Naive thymus-derived CD4-positive, alpha-beta T cell (primary cell): Measurements from ENCODE around the gene NUMA1. TPM values are rescaled to one million over a fixed set of nuclear protein-coding genes. Genes with fewer than 3 reads are reported as not detected.
A peak's percentile ranks its signal among the peaks of the same experiment; 100 is the strongest.

Experiments used
- ATAC-seq: fragments of 150-1000 bp; cut with Tn5 transposase; 2 replicates; pipeline ENCODE4 v1.10.0; 2021; ENCODE audit warnings: mild to moderate bottlenecking, moderate library complexity
- CTCF ChIA-PET: fragments of 350-600 bp; sonication (Branson Sonifier 250); formaldehyde crosslinking; loops from one replicate; lab custom pipeline; 2021; ENCODE audit warnings: antibody characterized with exemption; lab: Charles Lee
- POLR2A ChIA-PET: fragments of 350-600 bp; sonication (Branson Sonifier 250); formaldehyde crosslinking; loops from one replicate; lab custom pipeline; 2021; ENCODE audit warnings: antibody characterized with exemption, inconsistent platforms; lab: Charles Lee
- DNase-seq, 9 donors: peaks; one replicate each; pipeline versions ENCODE4 v3.0.0 to v3.0.0-alpha.2; 2020 to 2022; ENCODE audit warnings: mixed read lengths in 1 of 9
- H3K27ac ChIP-seq: one replicate; pipeline ENCODE4 v1.7.0; 2013; ENCODE audit warnings: mild to moderate bottlenecking, low read depth, low read length, moderate library complexity
- H3K27me3 ChIP-seq, 2 donors: one replicate each; pipeline ENCODE4 v1.7.0; 2013; ENCODE audit warnings: low read length in 2 of 2, mild to moderate bottlenecking in 2 of 2, moderate library complexity in 2 of 2; ENCODE audit not compliant: control insufficient read depth in 2 of 2, insufficient read depth in 2 of 2
- H3K36me3 ChIP-seq, 3 experiments: 1 replicate in 2 of 3; 2 replicates in 1 of 3; pipeline ENCODE4 v1.7.0; 2013; ENCODE audit warnings: low read length in 3 of 3, mild to moderate bottlenecking in 3 of 3, moderate library complexity in 1 of 3; ENCODE audit not compliant: insufficient read depth in 3 of 3, control insufficient read depth in 2 of 3
- H3K4me1 ChIP-seq, 2 donors: one replicate each; pipeline ENCODE4 v1.7.0; 2013; ENCODE audit warnings: low read length in 2 of 2, mild to moderate bottlenecking in 2 of 2, moderate library complexity in 1 of 2; ENCODE audit not compliant: control insufficient read depth in 2 of 2, insufficient read depth in 2 of 2
- H3K4me3 ChIP-seq: 2 replicates; pipeline ENCODE4 v1.7.0; 2013; ENCODE audit warnings: mild to moderate bottlenecking, low read length
- H3K9me3 ChIP-seq, 3 experiments: 1 replicate in 2 of 3; 2 replicates in 1 of 3; pipeline ENCODE4 v1.7.0; 2013; ENCODE audit warnings: low read length in 3 of 3; ENCODE audit not compliant: control insufficient read depth in 2 of 3
- H3K27ac Mint-ChIP-seq, 9 donors: one replicate each; pipeline ENCODE4 v1.8.0; 2020 to 2022; ENCODE audit warnings: mixed read lengths in 9 of 9, mild to moderate bottlenecking in 8 of 9, moderate library complexity in 5 of 9, inconsistent platforms in 2 of 9
- H3K27me3 Mint-ChIP-seq, 5 donors: one replicate each; pipeline ENCODE4 v1.8.0; 2021 to 2022; ENCODE audit warnings: mixed read lengths in 5 of 5, mild to moderate bottlenecking in 1 of 5
- H3K36me3 Mint-ChIP-seq, 5 donors: one replicate each; pipeline ENCODE4 v1.8.0; 2020 to 2022; ENCODE audit warnings: mixed read lengths in 5 of 5, mild to moderate bottlenecking in 3 of 5, inconsistent platforms in 1 of 5
- H3K4me1 Mint-ChIP-seq, 7 donors: one replicate each; pipeline ENCODE4 v1.8.0; 2020 to 2022; ENCODE audit warnings: mixed read lengths in 7 of 7, mild to moderate bottlenecking in 3 of 7, inconsistent platforms in 1 of 7
- H3K4me3 Mint-ChIP-seq, 10 donors: one replicate each; pipeline ENCODE4 v1.8.0; 2020 to 2022; ENCODE audit warnings: mild to moderate bottlenecking in 10 of 10, mixed read lengths in 10 of 10, moderate library complexity in 6 of 10, inconsistent platforms in 2 of 10
- H3K9me3 Mint-ChIP-seq, 11 donors: one replicate each; pipeline ENCODE4 v1.8.0; 2020 to 2022; ENCODE audit warnings: mixed read lengths in 11 of 11, mild to moderate bottlenecking in 4 of 11, inconsistent platforms in 1 of 11, moderate library complexity in 1 of 11
- intact Hi-C, 2 donors: fragments of 100-400 bp; cut with micrococcal nuclease; formaldehyde crosslinking; loops; one replicate each; pipeline ENCODE4 v1.15.1; 2023
- polyA plus RNA-seq, 2 donors: library from polyadenylated mRNA; unstranded; fragments of 300-500 nt; fragmentation: Illumina TruSeq; gene quantifications; one replicate each; pipeline ENCODE4 v1.2.3, GENCODE V29; 2021
- total RNA-seq, 6 experiments: library from RNA in 5 of 6; stranded (reverse) in 5 of 6; gene quantifications; 1 replicate in 5 of 6; 2 replicates in 1 of 6; pipeline ENCODE4 v1.2.3 and lab custom pipeline; 2021 to 2026

The NUMA1 gene
- total and polyA plus RNA-seq, 7 experiments from 2014 or later = 27.1 to 453 (median 226) TPM

- H3K4me1 Mint-ChIP-seq = peaks cover 18 to 47% (median 39%) of the 10 kb centered on the region in 7 donors
- DNase-seq (no peak), ATAC-seq (no peak)
- H3K27ac ChIP-seq = peak overlapping the region; percentile 6
- H3K4me3 Mint-ChIP-seq = no peak overlapping the region
- intact Hi-C loops = loop anchor here (2.0 kb wide), 3 partner anchors 17 to 407 kb away; partner anchors contain the start of genes LRRC51 (in 2 of the 2) and NUMA1 (in 2 of the 2)
- H3K4me3 ChIP-seq = no peak overlapping the region
- POLR2A ChIA-PET = interaction anchor here (0.7 to 15.5 kb wide), 5 partner anchors 16 to 564 kb away, joined by 3 to 190 read pairs (median 7); no protein-coding TSS in a partner anchor
- peaks cover 13 to 50% (median 21%) of the 10 kb centered on the region in 5 donors for H3K36me3 Mint-ChIP-seq
- peaks cover 44 to 84% (median 49%) of the 10 kb centered on the region in 3 experiments for H3K36me3 ChIP-seq
- no peaks in the 10 kb centered on the region for H3K9me3 Mint-ChIP-seq
- no peaks in the 10 kb centered on the region for H3K27me3 ChIP-seq
- H3K4me1 ChIP-seq = peaks cover 6 to 13% of the 10 kb centered on the region in 2 donors
- H3K27me3 Mint-ChIP-seq = no peaks in the 10 kb centered on the region
- no peaks in the 10 kb centered on the region for H3K9me3 ChIP-seq
- peak overlapping the region in 5 of 9 donors; percentile 14 to 79 (median 33) for H3K27ac Mint-ChIP-seq
- CTCF ChIA-PET = interaction anchor here (0.9 to 9.0 kb wide), 16 partner anchors 10 to 642 kb away, joined by 3 to 143 read pairs (median 6); no protein-coding TSS in a partner anchor
Measured at GRCh38 chr11:72024069-72024754, 56.1 kb downstream of the NUMA1 start.

- POLR2A ChIA-PET = interaction anchor here (1.4 to 15.5 kb wide), 2 partner anchors 17 to 81 kb away, joined by 4 to 190 read pairs; no protein-coding TSS in a partner anchor
- CTCF ChIA-PET = interaction anchor here (0.6 to 9.0 kb wide), 6 partner anchors 9 to 121 kb away, joined by 3 to 143 read pairs (median 34); no protein-coding TSS in a partner anchor
- Mint-ChIP-seq H3K9me3 (no peaks in the 10 kb centered on the region), H3K27me3 (no peaks in the 10 kb centered on the region), H3K4me3 (no peak overlapping the region), H3K27ac (peak overlapping the region in 3 of 9 donors; percentile 52 to 79 (median 73)), H3K36me3 (peaks cover 14 to 54% (median 22%) of the 10 kb centered on the region in 5 donors), H3K4me1 (peaks cover 12 to 38% (median 30%) of the 10 kb centered on the region in 7 donors)
- ATAC-seq = no peak
- no peak overlapping the region for H3K27ac ChIP-seq
- H3K9me3 ChIP-seq = no peaks in the 10 kb centered on the region
- intact Hi-C loops = no loop called here
- H3K4me1 ChIP-seq = peaks cover 2 to 13% of the 10 kb centered on the region in 2 donors
- H3K4me3 ChIP-seq = no peak overlapping the region
- no peak for DNase-seq
- H3K36me3 ChIP-seq = peaks cover 53 to 84% (median 53%) of the 10 kb centered on the region in 3 experiments
- no peaks in the 10 kb centered on the region for H3K27me3 ChIP-seq
Measured at GRCh38 chr11:72023335-72023734, 57.0 kb downstream of the NUMA1 start.

DNA sequence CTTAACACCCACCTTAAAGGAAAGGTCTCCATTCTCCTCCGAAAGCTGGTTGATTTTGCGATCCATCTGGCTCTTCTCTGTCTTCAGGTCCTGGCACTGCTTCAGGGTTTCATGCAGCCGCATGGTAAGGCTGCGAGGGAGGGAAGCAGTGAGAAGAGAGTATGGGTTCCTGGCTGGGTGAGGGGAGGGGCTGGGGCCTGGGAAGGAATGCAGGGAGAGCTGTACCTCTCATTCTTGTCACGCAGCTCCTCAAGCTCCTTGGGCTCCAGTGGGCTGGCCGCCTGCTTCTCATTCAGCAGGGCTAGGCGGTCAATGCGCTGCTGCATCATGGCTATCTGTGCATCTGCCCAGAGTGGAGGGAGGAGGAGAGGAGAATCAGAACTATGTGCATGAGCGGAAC is 62.2 kb downstream of the NUMA1 start:
- ChIA-PET POLR2A (interaction anchor here (0.7 kb wide), 2 partner anchors 28 to 68 kb away, joined by 3 read pairs; no protein-coding TSS in a partner anchor), CTCF (no interaction called here)
- no peaks in the 10 kb centered on the region for H3K9me3 ChIP-seq
- DNase-seq = no peak
- H3K36me3 Mint-ChIP-seq = peaks cover 28 to 77% (median 37%) of the 10 kb centered on the region in 5 donors
- H3K27me3 Mint-ChIP-seq = no peaks in the 10 kb centered on the region
- no peak overlapping the region for H3K4me3 ChIP-seq
- no peak for ATAC-seq
- no peak overlapping the region for H3K4me3 Mint-ChIP-seq
- no peaks in the 10 kb centered on the region for H3K27me3 ChIP-seq
- intact Hi-C loops = no loop called here
- no peak overlapping the region for H3K27ac ChIP-seq
- no peaks in the 10 kb centered on the region for H3K9me3 Mint-ChIP-seq
- H3K4me1 Mint-ChIP-seq = peaks cover 0 to 13% (median 4%) of the 10 kb centered on the region in 7 donors
- H3K36me3 ChIP-seq = peaks cover 60 to 100% (median 63%) of the 10 kb centered on the region in 3 experiments
- H3K4me1 ChIP-seq = no peaks in the 10 kb centered on the region
- H3K27ac Mint-ChIP-seq = peak overlapping the region in 3 of 9 donors; percentile 19 to 73 (median 21)

GRCh38 chr11:72015511-72016061 is 64.8 kb downstream of the NUMA1 start:
- H3K36me3 Mint-ChIP-seq = peaks cover 27 to 67% (median 34%) of the 10 kb centered on the region in 5 donors
- CTCF ChIA-PET = interaction anchor here (0.7 to 3.0 kb wide), 10 partner anchors 9 to 126 kb away, joined by 3 to 14 read pairs (median 4); no protein-coding TSS in a partner anchor
- DNase-seq = no peak
- no peak overlapping the region for H3K4me3 ChIP-seq
- intact Hi-C loops = no loop called here
- no peaks in the 10 kb centered on the region for H3K27me3 Mint-ChIP-seq
- H3K27ac ChIP-seq = no peak overlapping the region
- H3K4me3 Mint-ChIP-seq = no peak overlapping the region
- peaks cover 62 to 100% (median 76%) of the 10 kb centered on the region in 3 experiments for H3K36me3 ChIP-seq
- no peaks in the 10 kb centered on the region for H3K4me1 ChIP-seq
- POLR2A ChIA-PET = interaction anchor here (0.7 to 1.6 kb wide), 5 partner anchors 9 to 53 kb away, joined by 3 to 5 read pairs (median 4); partner anchors contain the start of gene IL18BP
- no peak for ATAC-seq
- no peaks in the 10 kb centered on the region for H3K9me3 Mint-ChIP-seq
- peak overlapping the region in 5 of 9 donors; percentile 22 to 70 (median 57) for H3K27ac Mint-ChIP-seq
- H3K9me3 ChIP-seq = no peaks in the 10 kb centered on the region
- no peaks in the 10 kb centered on the region for H3K27me3 ChIP-seq
- peaks cover 0 to 17% (median 4%) of the 10 kb centered on the region in 7 donors for H3K4me1 Mint-ChIP-seq

DNA sequence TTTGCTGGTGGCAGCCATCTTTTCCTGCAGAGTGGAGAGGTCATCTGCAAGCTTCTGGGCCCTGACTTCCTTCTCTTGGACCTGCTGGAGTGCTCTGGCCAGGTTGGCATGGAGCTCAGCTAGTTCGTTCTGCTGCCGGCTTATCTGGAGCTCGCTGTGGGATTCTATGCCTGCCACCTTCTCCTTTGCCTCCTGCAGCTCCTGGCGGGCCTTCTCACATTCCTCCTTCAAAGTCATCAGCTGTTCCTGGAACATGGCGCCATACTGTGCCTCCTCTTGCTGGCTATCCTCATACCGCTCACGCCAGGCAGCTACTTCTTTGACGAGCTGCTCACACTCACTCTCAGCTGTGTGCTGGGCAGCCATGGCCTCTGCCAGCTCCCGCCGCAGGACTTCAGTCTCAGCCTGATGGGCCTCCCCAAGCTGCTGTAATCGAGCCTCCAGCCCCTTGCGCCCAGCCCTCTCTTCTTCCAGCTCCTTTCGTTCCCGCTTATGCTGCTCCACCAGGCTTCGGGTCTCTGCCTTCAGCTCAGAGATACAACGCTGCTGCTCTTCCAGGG is 65.5 kb downstream of the NUMA1 start:
- no peaks in the 10 kb centered on the region for H3K27me3 ChIP-seq
- peak overlapping the region in 7 of 9 donors; percentile 16 to 83 (median 57) for H3K27ac Mint-ChIP-seq
- DNase-seq = no peak
- H3K36me3 Mint-ChIP-seq = peaks cover 22 to 67% (median 28%) of the 10 kb centered on the region in 5 donors
- H3K4me3 Mint-ChIP-seq = peak overlapping the region in 1 of 10 donors; percentile 35
- ATAC-seq = no peak
- ChIA-PET CTCF (interaction anchor here (1.0 to 3.0 kb wide), 5 partner anchors 10 to 76 kb away, joined by 3 to 14 read pairs (median 7); no protein-coding TSS in a partner anchor), POLR2A (interaction anchor here (1.0 to 1.6 kb wide), 5 partner anchors 8 to 67 kb away, joined by 3 to 5 read pairs (median 4); partner anchors contain the start of gene IL18BP)
- H3K9me3 Mint-ChIP-seq = peaks cover 0 to 2% (median 0%) of the 10 kb centered on the region in 11 donors
- no peaks in the 10 kb centered on the region for H3K27me3 Mint-ChIP-seq
- H3K36me3 ChIP-seq = peaks cover 63 to 100% (median 76%) of the 10 kb centered on the region in 3 experiments
- intact Hi-C loops = no loop called here
- no peaks in the 10 kb centered on the region for H3K9me3 ChIP-seq
- H3K27ac ChIP-seq = no peak overlapping the region
- H3K4me1 Mint-ChIP-seq = peaks cover 0 to 17% (median 5%) of the 10 kb centered on the region in 7 donors
- H3K4me1 ChIP-seq = no peaks in the 10 kb centered on the region
- no peak overlapping the region for H3K4me3 ChIP-seq
